HepG2 (cell line): ENCODE measurements around the gene VGLL4. TPM values are rescaled to one million over a fixed set of nuclear protein-coding genes. Genes with fewer than 3 reads are reported as not detected.

ENCODE experiments used
- ATAC-seq: fragments of 200-7000 bp; cut with Tn5 transposase; 3 replicates; pipeline ENCODE4 v1.9.1; 2020; ENCODE audit warnings: mild to moderate bottlenecking, moderate library complexity
- BruUV-seq: library from RNA; stranded (reverse); fragments of 400-500 nt; replicated peaks from 2 replicates; lab custom pipeline; 2021; lab: Mats Ljungman, UMichigan
- CTCF ChIA-PET: fragments of 300-600 bp; formaldehyde crosslinking; extraction: SDS; loops from one replicate; lab custom pipeline; 2021; ENCODE audit warnings: low total read pairs, inconsistent platforms, low intra/inter-chr PET ratio; lab: Yijun Ruan, JAX
- POLR2A ChIA-PET: fragments of 350-600 bp; sonication (Branson Sonifier 250); formaldehyde crosslinking; loops from one replicate; lab custom pipeline; 2020; ENCODE audit warnings: antibody characterized with exemption, inconsistent platforms; lab: Yijun Ruan, JAX
- DNase-seq: peaks from one replicate; pipeline ENCODE4 v3.0.0-alpha.2; 2015; ENCODE audit warnings: low spot score
- FAIRE-seq: peaks from 3 replicates; lab custom pipeline; 2011; peaks lifted over from hg19 to GRCh38; lab: Jason Lieb, UNC
- H2AFZ ChIP-seq: one replicate; pipeline ENCODE4 v1.6.1; 2011; ENCODE audit warnings: low read length, inconsistent platforms
- H3K27ac ChIP-seq: fragments of 300-600 bp; 3 replicates; pipeline ENCODE4 v1.8.0; 2011; ENCODE audit warnings: mixed run types, mild to moderate bottlenecking, mixed read lengths, low read length, inconsistent platforms; ENCODE audit not compliant: insufficient read depth; ENCODE audit errors: extremely low read length
- H3K27me3 ChIP-seq, 2 experiments: fragments of 200-600 bp in 1 of 2; 2 replicates in 1 of 2; 3 replicates in 1 of 2; pipeline versions ENCODE4 v1.6.0 to v1.8.0; 2011; ENCODE audit warnings: low read length in 2 of 2, mild to moderate bottlenecking in 2 of 2, moderate library complexity in 2 of 2, inconsistent platforms in 1 of 2; ENCODE audit not compliant: insufficient read depth in 2 of 2, control insufficient read depth in 1 of 2
- H3K36me3 ChIP-seq, 2 experiments: fragments of 200-600 bp in 1 of 2; replicated peaks in 1 of 2; 2 replicates in 1 of 2; 3 replicates in 1 of 2; pipeline versions ENCODE4 v1.5.1 to v1.8.0; 2011; ENCODE audit warnings: low read length in 2 of 2, inconsistent platforms in 1 of 2; ENCODE audit not compliant: insufficient read depth in 2 of 2, control insufficient read depth in 1 of 2
- H3K4me1 ChIP-seq: 2 replicates; pipeline ENCODE4 v1.5.1; 2012; ENCODE audit warnings: low read length, inconsistent platforms; ENCODE audit not compliant: insufficient read depth
- H3K4me2 ChIP-seq: 2 replicates; pipeline ENCODE4 v1.6.0; 2011; ENCODE audit warnings: low read depth, low read length, inconsistent platforms
- H3K4me3 ChIP-seq, 3 experiments: fragments of 200-600 bp in 1 of 3; sonication (generic), shearing (Covaris generic) in 1 of 3; replicated peaks in 1 of 3; 2 replicates each; pipeline ENCODE4 v1.5.1; 2011 to 2016; ENCODE audit warnings: low read length in 3 of 3, inconsistent platforms in 2 of 3, low read depth in 2 of 3, mild to moderate bottlenecking in 2 of 3, control low read depth in 1 of 3, mixed read lengths in 1 of 3; ENCODE audit not compliant: insufficient read depth in 1 of 3
- H3K79me2 ChIP-seq: one replicate; pipeline ENCODE4 v1.6.1; 2011; ENCODE audit warnings: low read length, inconsistent platforms; ENCODE audit not compliant: insufficient read depth
- H3K9ac ChIP-seq: 2 replicates; pipeline ENCODE4 v1.6.0; 2011; ENCODE audit warnings: mild to moderate bottlenecking, low read depth, low read length, inconsistent platforms; ENCODE audit not compliant: insufficient read depth
- H3K9me3 ChIP-seq: 2 replicates; pipeline ENCODE4 v1.5.1; 2012; ENCODE audit warnings: mild to moderate bottlenecking, low read length
- H4K20me1 ChIP-seq: 2 replicates; pipeline ENCODE4 v1.6.0; 2011; ENCODE audit warnings: inconsistent platforms, mild to moderate bottlenecking, low read length, moderate library complexity; ENCODE audit not compliant: insufficient read depth
- CHD2 ChIP-seq: IDR thresholded peaks from 2 replicates; pipeline ENCODE4 v1.6.1; 2011; ENCODE audit warnings: low read depth, low read length, improper control_type of control experiment
- GFI1 ChIP-seq: sonication (generic); formaldehyde crosslinking; IDR thresholded peaks from 2 replicates; pipeline ENCODE4 v1.5.0; 2020; ENCODE audit warnings: missing genetic modification reagents, mild to moderate bottlenecking, borderline replicate concordance
- HNRNPK ChIP-seq: fragments of 200-400 bp; formaldehyde crosslinking; IDR thresholded peaks from 2 replicates; pipeline ENCODE4 v1.6.1; 2018; ENCODE audit warnings: low read length, low read depth, moderate library complexity, mild to moderate bottlenecking; ENCODE audit not compliant: poor library complexity, severe bottlenecking
- IKZF1 ChIP-seq: fragments of 450-650 bp; IDR thresholded peaks from 2 replicates; pipeline ENCODE4 v1.7.1; 2016
- SP4 ChIP-seq: sonication (generic); formaldehyde crosslinking; IDR thresholded peaks from 2 replicates; pipeline ENCODE4 v1.8.1; 2023; ENCODE audit warnings: mild to moderate bottlenecking, missing genetic modification reagents
- U2AF2 ChIP-seq: fragments of 200-400 bp; formaldehyde crosslinking; IDR thresholded peaks from 2 replicates; pipeline ENCODE4 v1.6.1; 2017; ENCODE audit warnings: low read depth, mild to moderate bottlenecking, low read length
- ZBTB8A ChIP-seq: sonication (generic); formaldehyde crosslinking; IDR thresholded peaks from 2 replicates; pipeline ENCODE4 v1.4.0; 2020; ENCODE audit warnings: mild to moderate bottlenecking, low read depth, missing genetic modification reagents, borderline replicate concordance
- WGBS: methylation state at CpG from one replicate; pipeline ENCODE4 v1.1.6; 2017; ENCODE audit warnings: low lambda C conversion rate; 5-methylcytosine and 5-hydroxymethylcytosine counted together
- in situ Hi-C: cut with HindIII; loops from 2 replicates; pipeline ENCODE4 v1.10.0; 2017; ENCODE audit warnings: low pct_unique_long_range_greater_than_20kb; ENCODE audit not compliant: extremely low pct_ligation_motif_present
- intact Hi-C: fragments of 100-400 bp; cut with micrococcal nuclease; formaldehyde crosslinking; loops from one replicate; pipeline ENCODE4 v1.10.0; 2022; ENCODE audit not compliant: unreplicated experiment
- polyA plus RNA-seq, 8 experiments: library from polyadenylated mRNA; depleted of rRNA in 3 of 8; stranded (reverse) in 7 of 8; unstranded in 1 of 8; fragments of >200 nt; fragmentation: Illumina TruSeq in 4 of 8; extraction: Trizol in 4 of 8; gene quantifications; 2 replicates each; pipeline versions ENCODE4 v1.2.1 to v1.2.3, GENCODE V29; 2011 to 2016; ENCODE audit warnings: low read depth in 4 of 8, missing spikeins in 1 of 8, mixed read lengths in 1 of 8; ENCODE audit not compliant: insufficient read depth in 1 of 8
- total RNA-seq, 5 experiments: library from RNA; depleted of rRNA; stranded (reverse); fragments of >200 nt; fragmentation: Illumina TruSeq; extraction: Trizol; gene quantifications; 2 replicates each; pipeline ENCODE4 v1.2.3, GENCODE V29; 2016; ENCODE audit warnings: low read depth in 1 of 5
- TF ChIP-seq, protein P1 (sequence below): sonication (generic); formaldehyde crosslinking; IDR thresholded peaks from 2 replicates; pipeline ENCODE4 v1.4.0; 2020; ENCODE audit warnings: missing genetic modification reagents
- TF ChIP-seq, protein P2 (sequence below): sonication (generic); formaldehyde crosslinking; IDR thresholded peaks from one replicate; pipeline ENCODE4 v1.5.1; 2020; ENCODE audit warnings: mild to moderate bottlenecking, missing genetic modification reagents; ENCODE audit errors: not compliant biosample characterization

The VGLL4 gene
- total and polyA plus RNA-seq, 2 of the 13 experiments (the other 11 are each of a cell fraction or from before 2014, with no cell fraction given) = 23.2 to 39.0 TPM

GRCh38 chr3:11555881-11556633 lies 87.7 kb downstream of the VGLL4 start:
- no peak for ATAC-seq
- Histone ChIP-seq H4K20me1 (peaks cover 5% of the 10 kb centered on the region; the same call in 1 of the 2 replicates), H2AFZ (no peak overlapping the region), H3K9ac (no peak overlapping the region), H3K4me2 (no peak overlapping the region), H3K4me3 (no peak overlapping the region), H3K36me3 (peaks cover 30 to 66% of the 10 kb centered on the region in 2 experiments), H3K79me2 (peaks cover under 1% of the 10 kb centered on the region), H3K9me3 (no peaks in the 10 kb centered on the region), H3K4me1 (peaks cover 20% of the 10 kb centered on the region), H3K27me3 (no peaks in the 10 kb centered on the region; a peak in 1 of 5 replicates), H3K27ac (no peak overlapping the region)
- WGBS = 95% methylated on average over 23 of the region's 23 CpGs
- in situ Hi-C loops = no loop called here
- ChIA-PET CTCF (no interaction called here), POLR2A (no interaction called here)
- no peak for DNase-seq
- FAIRE-seq = no peak
- intact Hi-C loops = no loop called here
- BruUV-seq = no TSS peak
- no peak for TF ChIP-seq SP4 (CRISPR knock-in tag)
- TF ChIP-seq HNRNPK = no peak
- TF ChIP-seq, protein P1, sequence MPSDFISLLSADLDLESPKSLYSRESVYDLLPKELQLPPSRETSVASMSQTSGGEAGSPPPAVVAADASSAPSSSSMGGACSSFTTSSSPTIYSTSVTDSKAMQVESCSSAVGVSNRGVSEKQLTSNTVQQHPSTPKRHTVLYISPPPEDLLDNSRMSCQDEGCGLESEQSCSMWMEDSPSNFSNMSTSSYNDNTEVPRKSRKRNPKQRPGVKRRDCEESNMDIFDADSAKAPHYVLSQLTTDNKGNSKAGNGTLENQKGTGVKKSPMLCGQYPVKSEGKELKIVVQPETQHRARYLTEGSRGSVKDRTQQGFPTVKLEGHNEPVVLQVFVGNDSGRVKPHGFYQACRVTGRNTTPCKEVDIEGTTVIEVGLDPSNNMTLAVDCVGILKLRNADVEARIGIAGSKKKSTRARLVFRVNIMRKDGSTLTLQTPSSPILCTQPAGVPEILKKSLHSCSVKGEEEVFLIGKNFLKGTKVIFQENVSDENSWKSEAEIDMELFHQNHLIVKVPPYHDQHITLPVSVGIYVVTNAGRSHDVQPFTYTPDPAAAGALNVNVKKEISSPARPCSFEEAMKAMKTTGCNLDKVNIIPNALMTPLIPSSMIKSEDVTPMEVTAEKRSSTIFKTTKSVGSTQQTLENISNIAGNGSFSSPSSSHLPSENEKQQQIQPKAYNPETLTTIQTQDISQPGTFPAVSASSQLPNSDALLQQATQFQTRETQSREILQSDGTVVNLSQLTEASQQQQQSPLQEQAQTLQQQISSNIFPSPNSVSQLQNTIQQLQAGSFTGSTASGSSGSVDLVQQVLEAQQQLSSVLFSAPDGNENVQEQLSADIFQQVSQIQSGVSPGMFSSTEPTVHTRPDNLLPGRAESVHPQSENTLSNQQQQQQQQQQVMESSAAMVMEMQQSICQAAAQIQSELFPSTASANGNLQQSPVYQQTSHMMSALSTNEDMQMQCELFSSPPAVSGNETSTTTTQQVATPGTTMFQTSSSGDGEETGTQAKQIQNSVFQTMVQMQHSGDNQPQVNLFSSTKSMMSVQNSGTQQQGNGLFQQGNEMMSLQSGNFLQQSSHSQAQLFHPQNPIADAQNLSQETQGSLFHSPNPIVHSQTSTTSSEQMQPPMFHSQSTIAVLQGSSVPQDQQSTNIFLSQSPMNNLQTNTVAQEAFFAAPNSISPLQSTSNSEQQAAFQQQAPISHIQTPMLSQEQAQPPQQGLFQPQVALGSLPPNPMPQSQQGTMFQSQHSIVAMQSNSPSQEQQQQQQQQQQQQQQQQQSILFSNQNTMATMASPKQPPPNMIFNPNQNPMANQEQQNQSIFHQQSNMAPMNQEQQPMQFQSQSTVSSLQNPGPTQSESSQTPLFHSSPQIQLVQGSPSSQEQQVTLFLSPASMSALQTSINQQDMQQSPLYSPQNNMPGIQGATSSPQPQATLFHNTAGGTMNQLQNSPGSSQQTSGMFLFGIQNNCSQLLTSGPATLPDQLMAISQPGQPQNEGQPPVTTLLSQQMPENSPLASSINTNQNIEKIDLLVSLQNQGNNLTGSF (CRISPR knock-in tag) = no peak
- TF ChIP-seq CHD2 = no peak
- no peak for TF ChIP-seq ZBTB8A (CRISPR knock-in tag)
- TF ChIP-seq GFI1 = no peak
- TF ChIP-seq, protein P2, sequence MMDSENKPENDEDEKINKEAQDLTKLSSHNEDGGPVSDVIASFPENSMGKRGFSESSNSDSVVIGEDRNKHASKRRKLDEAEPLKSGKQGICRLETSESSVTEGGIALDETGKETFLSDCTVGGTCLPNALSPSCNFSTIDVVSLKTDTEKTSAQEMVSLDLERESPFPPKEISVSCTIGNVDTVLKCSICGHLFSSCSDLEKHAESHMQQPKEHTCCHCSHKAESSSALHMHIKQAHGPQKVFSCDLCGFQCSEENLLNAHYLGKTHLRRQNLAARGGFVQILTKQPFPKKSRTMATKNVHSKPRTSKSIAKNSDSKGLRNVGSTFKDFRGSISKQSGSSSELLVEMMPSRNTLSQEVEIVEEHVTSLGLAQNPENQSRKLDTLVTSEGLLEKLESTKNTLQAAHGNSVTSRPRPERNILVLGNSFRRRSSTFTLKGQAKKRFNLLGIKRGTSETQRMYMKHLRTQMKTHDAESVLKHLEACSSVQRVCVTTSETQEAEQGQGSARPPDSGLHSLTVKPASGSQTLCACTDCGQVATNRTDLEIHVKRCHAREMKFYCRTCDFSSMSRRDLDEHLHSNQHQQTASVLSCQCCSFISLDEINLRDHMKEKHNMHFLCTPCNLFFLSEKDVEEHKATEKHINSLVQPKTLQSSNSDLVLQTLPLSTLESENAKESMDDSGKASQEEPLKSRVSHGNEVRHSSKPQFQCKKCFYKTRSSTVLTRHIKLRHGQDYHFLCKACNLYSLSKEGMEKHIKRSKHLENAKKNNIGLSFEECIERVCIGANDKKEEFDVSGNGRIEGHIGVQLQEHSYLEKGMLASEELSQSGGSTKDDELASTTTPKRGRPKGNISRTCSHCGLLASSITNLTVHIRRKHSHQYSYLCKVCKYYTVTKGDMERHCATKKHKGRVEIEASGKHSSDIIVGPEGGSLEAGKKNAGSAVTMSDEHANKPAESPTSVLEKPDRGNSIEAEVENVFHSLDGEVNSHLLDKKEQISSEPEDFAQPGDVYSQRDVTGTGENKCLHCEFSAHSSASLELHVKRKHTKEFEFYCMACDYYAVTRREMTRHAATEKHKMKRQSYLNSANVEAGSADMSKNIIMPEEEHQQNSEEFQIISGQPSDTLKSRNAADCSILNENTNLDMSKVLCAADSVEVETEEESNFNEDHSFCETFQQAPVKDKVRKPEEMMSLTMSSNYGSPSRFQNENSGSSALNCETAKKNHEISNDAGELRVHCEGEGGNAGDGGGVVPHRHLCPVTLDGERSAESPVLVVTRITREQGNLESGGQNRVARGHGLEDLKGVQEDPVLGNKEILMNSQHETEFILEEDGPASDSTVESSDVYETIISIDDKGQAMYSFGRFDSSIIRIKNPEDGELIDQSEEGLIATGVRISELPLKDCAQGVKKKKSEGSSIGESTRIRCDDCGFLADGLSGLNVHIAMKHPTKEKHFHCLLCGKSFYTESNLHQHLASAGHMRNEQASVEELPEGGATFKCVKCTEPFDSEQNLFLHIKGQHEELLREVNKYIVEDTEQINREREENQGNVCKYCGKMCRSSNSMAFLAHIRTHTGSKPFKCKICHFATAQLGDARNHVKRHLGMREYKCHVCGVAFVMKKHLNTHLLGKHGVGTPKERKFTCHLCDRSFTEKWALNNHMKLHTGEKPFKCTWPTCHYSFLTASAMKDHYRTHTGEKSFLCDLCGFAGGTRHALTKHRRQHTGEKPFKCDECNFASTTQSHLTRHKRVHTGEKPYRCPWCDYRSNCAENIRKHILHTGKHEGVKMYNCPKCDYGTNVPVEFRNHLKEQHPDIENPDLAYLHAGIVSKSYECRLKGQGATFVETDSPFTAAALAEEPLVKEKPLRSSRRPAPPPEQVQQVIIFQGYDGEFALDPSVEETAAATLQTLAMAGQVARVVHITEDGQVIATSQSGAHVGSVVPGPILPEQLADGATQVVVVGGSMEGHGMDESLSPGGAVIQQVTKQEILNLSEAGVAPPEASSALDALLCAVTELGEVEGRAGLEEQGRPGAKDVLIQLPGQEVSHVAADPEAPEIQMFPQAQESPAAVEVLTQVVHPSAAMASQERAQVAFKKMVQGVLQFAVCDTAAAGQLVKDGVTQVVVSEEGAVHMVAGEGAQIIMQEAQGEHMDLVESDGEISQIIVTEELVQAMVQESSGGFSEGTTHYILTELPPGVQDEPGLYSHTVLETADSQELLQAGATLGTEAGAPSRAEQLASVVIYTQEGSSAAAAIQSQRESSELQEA (CRISPR knock-in tag) = no peak
- TF ChIP-seq IKZF1 = no peak
- TF ChIP-seq U2AF2 = no peak
